GM12801 (cell line): Measurements from ENCODE around the gene LAMB4.

ENCODE experiments used
- CTCF ChIP-seq: IDR thresholded peaks from one replicate; pipeline ENCODE4 v1.5.1; 2011; ENCODE audit warnings: control low read depth; ENCODE audit not compliant: insufficient read length; ENCODE audit errors: extremely low read depth

The LAMB4 gene

DNA sequence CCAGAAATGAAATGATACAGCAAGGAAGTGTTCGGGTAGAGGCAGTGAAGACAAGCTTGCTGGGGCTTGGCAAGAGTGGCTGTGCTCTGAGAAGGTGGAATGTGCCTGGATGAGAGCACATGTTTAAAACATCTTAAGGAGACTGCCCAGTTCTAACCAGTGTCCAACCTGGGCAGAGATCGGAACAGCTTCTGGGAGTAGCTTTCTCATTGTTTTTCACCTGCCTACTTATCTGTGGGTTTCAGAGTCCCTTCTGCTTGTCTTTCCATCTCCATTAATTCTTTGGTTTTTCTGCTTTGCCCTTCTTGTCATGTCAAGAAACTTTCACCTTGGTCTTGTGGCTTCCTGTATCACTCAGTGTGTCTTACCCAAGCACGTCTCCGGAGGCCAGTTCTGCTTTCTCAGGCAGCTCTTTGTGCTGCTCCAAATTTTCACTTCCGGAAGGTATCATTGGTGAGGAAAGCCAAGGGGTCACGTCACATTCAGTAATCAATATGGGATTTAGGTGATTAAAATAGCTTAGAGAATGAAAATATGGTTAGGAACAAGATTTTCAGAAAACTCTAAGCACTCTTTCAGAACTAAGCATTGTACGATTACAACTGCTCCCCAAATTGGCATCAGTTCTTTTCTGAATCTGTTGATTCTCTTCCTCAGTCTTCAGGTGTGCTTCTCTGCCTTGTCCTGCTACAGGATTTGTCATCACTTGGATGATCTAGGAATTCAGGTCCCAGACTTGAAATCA lies 5.5 kb upstream of the LAMB4 start:
- TF ChIP-seq CTCF = no peak

GRCh38 chr7:108134486-108134885 lies 4.3 kb upstream of the LAMB4 start:
- no peak for TF ChIP-seq CTCF

GRCh38 chr7:108132551-108133265 lies 2.5 kb upstream of the LAMB4 start:
- TF ChIP-seq CTCF = no peak

DNA sequence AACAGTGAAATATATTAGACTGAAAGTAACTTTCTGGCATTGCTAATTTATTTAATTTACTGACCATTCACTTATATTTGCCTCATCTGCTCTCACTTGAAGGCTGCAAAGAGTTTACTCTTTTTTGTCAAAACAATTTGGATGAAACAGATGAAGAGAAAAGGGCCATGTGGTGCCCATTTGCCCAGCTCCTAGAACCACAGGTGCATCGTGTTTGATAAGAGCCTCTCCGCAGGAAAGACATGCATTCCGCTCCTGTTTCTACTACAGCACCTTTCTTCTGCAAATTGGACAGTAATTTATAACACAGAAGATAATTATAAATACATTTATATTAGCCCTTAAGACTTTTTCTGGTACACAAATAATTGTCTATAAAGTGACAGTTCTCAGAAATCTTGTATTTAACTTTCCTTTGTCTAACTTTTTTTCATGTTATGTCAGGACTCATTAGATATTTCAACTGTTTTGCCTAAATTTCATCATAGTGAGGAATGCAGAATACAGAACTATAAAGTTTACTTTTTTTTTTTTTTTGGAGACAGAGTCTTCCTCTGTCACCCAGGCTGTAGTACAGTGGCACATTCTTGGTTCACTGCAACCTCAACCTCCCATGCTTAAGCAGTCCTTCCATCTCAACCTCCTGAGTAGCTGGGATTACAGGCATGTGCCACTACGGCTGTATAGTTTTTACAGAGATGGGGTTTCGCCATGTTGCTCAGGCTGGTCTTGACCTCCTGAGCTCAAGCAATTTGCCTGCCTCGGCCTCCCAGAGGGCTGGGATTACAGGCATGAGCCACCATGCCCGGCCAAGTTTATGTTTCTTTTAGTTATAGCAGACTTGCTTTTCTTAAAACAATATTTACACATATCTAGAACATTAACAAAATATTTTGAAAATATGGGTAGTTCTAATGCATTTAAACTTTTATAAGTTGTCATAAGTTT lies 869 bp downstream of the LAMB4 start:
- no peak for TF ChIP-seq CTCF

DNA sequence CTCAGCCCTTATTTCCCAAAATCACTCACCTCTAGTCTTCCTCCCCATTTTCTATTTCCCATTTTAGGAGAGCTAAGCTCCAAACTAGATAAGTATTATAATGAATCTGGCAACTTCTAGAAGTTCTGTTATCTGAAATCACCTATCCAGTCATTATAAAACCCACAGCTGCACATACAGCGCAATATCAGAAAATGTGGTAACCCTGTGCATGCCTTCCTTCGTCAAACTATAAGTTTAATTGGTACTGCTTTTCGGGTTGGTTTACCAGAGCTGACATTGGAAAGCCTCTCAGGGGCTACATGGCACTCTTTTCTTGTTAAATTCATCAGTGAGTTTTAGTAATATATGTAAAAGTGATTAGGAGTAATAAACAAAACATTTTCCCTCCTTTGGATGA lies 1.6 kb downstream of the LAMB4 start:
- no peak for TF ChIP-seq CTCF

GRCh38 chr7:108127461-108127860 lies 2.7 kb downstream of the LAMB4 start:
- TF ChIP-seq CTCF = no peak

- no peak for TF ChIP-seq CTCF
Observed at GRCh38 chr7:108124820-108125219, 5.3 kb downstream of the LAMB4 start.
